Cerebellar nuclear complex (tissue), 1 donor: Measurements from ENCODE around the gene MOB3A.

Experiments used
- DNase-seq, 2 experiments: peaks; one replicate each; lab custom pipeline; 2025; lab: John Stamatoyannopoulos, UW

The MOB3A gene

DNA sequence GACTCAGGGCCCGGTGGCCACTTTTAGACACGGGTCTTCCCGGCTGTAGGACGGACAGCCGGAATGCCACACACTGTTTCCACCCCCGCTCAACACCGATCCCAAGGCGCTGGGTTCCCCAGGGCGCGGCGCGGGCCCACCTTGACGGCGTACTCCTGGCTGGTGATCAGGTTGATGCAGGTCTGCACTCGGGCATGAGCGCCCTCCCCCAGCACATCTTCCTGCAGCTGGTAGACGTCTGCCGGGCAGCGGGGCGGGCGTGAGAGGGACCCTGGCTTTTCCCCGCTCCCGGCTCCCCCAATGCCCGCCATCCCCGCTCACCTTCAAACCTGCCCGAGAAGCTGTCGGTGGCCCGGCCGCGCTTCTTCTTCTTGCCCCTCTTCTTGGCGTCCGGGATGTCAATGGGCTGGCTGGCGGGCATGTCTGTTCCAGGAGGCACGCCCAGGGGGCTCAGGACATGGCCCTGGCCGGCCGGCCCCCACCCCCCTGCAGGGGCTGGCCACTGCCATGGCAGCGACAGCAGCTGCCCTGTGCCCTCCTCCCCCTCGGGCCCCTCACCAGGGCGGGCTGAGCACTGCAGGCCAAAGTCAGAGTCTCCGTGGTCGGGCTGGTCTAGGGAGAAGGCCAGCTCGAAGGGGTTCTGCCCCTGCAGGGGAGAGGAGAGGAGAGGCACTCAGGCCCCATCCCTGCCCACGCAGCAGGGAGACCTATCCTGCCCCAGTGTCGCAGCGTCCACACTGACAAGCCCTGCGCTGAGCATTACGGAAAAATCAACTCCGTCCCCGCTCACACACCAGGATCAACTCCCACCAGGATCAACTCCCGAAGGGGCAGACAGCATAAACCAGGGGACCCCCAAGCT, 49.8 kb downstream of the MOB3A start:
- DNase-seq = no peak

DNA sequence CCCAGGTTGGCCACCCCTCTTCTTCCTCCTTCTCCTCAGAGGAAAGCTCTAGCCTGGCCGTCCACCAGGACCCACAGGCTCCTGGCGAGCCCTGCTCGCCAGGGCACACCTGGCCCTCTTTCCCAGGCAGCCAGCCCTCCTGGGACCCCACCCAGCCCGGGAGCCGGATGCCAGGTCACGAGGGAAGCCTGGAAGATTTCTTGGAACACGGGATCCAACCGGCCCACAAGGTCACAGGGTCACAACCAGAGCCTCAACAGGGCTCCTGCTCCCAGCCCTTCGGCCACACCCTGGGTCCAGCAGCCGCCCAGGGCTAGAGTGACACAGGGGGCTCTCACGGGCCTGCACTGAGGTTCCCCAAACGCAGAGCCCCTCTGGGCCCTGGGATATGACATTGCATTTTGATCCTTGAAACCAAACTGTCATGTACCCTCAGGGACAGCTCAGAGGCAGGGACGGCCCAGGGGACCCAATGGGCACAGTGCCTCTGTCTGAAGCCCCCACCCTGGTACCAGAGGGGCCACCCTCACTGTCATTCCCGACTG, 50.6 kb downstream of the MOB3A start:
- DNase-seq = no peak

DNA sequence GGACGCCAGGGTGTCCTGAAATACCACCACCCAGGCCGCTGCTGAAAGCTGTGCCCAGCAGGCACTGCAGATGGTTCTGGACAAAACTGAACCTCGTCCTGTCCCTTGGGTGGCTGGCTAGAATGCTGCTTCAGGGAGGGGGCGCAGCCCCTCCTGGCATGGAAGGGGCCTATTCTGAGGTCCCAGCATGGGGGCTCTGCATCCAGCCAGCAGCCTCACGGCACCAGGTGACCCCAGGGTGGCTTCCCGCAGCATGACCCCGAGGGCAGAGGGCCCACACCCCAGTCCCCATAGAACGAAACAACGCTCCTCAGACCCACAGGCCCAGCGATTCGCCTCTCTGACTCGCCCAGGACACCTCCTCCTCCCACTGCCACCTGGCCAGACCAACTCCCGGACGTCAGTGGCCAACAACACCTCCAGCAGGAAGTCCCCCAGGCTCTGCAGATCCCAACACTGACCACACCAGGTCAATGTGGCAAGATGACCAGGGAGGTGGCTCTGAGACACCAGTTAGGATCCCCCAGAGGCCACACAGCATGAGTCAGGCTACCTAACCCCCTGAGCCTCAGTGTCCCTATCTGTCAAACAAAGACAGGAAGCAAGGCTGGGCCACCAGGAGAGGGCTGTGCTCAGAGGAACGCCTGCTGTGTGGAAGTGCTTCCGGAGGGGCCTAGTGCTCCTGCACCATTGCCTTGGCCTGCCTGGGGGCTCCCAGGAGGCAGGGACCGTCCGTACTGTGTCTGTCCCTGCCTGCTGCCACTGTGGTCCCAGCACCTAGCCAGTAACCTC, 51.2 kb downstream of the MOB3A start:
- no peak for DNase-seq

DNA sequence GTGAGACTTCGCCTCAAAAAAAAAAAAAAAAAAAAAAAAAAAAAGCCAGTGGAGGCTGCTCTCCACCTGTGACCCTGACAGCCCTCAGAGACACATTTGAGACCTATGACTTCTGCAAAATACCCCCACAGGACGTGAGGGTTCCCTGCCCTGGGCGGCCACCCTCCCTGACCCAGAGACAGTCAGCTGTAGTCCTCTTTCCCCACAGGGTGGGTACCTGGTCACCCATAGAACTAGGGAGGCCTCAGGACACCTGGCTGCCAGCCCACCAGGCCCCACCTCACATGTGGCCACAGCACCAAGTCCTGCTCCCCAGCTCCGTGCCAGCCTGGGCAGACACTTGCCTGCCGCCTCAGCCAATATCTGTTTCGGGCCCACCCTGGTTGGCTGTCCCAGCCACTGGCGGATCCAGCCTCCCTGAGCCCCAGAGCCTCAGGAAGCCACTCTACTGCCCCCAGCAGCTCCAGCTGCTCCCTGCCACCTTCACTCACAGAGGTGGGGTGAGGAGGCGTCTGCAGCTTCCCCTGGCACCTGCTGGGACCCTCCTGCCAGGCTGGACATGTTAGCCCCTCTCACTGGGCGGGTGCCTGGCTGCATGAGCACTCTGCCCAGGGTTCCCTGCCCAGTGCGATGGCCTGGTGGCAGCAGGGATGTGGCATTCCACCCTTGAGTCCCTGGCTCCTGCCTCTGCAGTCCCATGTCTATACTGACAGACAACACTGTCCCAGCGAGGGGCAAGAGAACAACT, 52.0 kb downstream of the MOB3A start:
- DNase-seq = no peak

GRCh38 chr19:2043251-2043641, 52.9 kb downstream of the MOB3A start:
- no peak for DNase-seq

GRCh38 chr19:2042485-2043250, 53.5 kb downstream of the MOB3A start:
- DNase-seq = no peak

DNA sequence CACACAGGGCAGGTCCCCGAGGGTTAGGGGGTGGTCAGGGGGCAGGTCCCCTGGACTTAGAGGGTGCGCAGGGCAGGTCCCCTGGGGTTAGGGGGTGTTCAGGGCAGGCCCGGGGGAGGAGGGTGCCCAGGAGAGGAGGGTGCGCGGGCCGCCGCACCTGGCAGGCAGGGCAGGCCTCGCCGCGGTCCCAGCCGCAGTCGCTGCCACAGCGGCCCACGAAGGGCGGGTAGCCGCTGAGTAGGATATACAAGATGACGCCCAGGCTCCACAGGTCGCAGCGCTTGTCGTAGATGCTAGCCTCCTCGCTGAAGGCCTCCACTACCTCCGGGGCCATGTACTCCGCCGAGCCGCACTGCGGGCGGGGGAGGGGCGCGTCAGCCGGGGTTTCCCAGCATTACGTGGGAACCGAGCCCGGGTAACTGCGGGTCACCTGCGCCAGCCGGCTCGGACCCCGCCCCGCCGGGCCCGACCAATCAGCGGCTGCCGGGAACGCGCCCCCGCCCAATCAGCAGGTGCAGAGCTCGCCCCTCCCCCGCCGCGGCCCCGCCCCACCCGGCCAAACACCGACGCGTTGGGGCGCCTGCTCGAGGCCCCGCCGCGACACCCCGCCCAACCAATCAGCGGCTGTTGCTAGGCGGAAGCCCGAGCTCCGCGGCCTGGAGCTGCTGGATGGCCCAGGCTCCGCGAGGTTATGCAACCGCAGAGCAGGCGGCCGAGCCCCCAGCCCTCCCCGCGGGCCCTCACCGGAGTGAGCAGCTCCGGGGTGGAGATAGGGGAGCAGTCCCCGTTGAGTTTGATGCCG, 54.2 kb downstream of the MOB3A start:
- peak; percentile 66 to 87 for DNase-seq

GRCh38 chr19:2041433-2041682, 54.8 kb downstream of the MOB3A start:
- no peak for DNase-seq

DNA sequence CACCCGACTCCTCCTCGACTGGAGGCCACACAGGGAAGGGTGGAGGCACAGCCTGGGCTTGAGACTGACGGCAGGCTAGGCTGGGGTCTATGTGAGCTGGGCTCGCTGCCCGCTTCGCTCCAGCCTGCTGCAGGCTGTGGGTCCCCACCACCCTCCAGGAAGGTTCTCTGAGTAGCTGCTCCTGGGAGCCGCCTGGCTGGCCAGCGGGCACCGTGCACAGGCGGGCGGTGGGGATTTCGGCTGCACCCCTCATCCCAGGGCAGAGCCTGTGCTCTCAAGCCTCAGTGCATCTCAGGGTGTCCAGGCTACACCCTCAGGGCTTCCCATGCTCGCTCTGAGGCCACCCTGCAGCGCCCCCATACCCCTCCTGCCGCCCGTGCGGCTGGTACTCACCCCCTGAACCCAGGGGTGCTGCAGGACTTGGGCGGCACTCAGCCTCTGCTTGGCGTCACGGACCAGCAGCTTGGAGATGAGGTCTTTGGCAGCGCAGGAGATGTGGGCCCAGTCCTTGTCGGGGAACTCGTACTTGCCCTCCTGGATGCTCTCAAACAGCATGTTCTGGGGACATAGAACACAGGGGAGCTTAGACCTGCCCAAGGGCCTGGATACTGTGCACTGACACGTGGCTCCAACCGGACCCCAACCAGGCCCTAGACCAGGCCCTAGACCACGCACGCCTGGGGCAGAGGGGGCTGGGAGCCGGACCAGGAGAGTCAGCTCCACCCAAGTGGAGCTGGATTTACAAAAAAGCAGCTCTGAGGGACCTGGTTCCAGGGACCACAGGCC, 55.3 kb downstream of the MOB3A start:
- no peak for DNase-seq

DNA sequence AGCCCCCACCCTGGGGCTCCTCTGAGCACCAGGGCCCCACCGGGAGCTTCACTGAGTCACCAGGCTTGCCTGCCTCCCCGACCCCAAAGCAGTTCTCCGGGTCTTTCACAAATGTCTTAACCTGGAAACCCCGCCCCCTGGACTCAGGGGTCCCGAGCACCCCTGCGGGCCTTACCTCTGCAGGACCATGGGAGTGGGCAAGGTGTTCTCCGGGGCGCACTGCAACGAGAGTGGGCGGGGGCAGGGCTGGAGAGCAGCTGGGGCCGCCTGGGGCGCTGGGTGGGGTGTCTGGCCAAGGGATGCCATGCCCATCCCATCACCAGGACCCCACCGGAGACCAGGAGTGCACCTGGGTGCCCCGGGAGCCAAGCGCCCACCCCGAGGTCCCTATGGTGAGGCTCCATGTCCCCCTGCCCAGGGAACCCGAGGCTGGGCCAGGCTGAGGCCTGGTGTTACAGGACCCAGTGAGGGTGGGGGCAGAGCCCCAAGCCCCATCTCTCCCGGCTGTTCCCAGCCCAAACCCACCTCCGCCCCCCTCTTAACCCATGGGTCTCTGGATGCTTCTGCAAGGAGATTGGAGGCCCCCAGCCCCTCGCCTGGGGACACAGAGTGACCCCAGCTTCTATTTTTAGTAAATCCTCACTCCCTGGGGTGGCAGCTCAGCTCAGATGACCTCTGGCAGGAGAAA, 56.0 kb downstream of the MOB3A start:
- DNase-seq = no peak

DNA sequence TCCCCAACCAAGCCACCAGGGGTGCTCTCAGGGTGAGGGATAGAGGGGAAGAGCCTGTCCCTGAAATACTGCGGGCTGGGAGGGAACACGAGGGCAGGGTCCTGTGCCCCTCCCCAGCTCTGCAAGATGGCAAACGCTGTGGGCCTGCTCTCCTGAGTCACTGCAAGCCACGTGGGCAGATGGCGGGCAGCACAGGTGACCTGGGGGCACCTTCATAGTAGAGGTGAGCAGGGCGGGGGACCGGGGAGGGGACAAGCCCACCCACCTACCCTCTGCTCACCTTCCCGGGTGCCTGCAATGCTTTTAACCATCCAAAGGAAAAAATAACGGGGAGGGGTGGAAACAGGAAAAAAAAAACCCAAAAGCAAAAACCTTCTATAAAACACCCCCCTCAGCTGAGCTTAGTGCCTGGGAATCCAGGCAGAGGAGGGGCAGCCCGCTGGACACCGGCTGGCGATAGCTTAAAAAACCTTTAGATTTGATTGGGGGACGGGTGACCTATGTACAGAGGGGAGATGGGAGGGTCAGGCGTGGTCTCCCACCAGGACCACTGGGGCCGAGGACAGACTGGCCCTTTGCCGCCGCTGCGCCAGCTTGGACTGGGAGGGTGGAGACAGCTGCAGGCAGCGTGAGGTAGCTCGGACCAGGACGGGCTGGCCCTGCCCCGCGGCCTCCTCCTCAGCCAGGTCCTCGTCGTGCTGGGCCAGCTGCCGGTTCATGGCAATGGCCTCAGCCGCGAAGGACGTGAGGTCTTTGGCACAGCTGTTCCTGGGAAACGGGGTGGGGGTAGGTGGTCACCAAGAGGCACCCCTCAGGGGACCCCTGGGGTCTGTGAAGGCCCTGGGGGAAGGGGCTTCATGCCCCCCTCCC, 56.8 kb downstream of the MOB3A start:
- DNase-seq = no peak

DNA sequence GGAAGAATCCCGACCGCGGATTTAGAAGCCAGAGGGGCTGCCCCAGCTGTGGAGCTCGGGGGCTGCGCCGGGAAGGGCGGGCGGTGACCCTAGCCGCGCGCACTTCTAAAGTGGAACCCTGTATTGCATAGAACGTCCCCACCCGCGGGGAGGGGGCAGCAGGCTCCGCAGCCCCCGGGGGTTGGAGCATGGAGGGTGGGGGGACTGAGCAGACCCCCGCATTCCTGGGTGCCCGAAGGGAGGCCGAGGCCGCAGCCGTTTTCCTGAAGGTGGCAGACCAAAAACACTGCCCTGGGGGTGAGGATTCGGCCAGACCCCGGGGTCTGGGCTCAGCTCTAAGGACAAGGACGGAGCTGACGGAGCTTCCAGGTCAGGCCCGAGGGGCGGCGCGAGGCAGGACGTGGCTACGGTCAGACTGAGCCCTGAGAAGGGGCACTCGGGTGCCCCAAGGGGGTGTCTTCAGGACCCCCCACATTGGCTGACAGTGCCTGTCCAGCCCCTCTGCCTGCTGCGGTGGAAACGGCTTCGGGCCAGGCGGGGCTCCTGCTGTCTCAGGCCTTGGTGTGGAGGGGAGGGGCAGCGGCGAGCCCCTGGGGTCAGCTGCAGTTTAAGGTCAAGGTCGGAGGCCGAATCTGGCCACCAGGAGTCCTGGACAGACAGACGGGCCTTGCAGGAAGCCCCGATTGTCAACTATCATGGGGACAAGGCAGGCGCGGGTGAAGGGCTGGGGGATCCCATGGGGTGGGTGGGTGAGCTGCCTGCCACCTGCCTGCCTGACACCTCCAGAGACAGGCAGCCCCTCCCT, 57.6 kb downstream of the MOB3A start:
- DNase-seq = no peak

DNA sequence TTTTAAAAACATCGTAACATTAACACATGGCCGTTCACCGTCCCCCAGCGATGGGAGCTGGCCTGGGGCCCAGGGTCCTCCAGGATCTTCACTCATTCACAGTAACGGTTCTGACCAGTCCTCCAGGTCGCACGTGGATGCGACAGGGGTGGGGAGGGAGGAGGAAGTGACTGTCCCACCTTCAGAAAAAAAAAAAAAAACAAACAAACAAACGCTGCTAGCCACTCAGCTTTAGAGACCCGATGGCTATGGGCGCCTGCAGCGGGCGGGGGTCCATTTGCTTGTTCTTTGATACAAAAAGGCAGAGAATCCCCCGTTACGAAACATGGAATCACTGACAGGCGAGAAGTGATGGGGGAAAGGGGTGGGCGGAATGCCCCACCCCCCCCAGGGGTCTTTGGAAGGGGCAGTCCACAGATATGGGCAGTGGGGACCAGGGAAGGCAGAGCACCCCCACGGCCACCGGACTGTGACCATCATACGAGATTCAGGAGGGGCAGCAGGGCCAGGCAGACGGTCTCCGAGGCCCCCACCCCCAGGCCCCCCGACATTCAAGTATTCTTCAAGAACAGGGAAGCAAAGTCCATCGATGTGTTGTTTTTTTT, 58.4 kb downstream of the MOB3A start:
- DNase-seq = no peak

- DNase-seq = no peak
These were observed 59.7 kb downstream of the MOB3A start for GRCh38 chr19:2036424-2036823.

DNA sequence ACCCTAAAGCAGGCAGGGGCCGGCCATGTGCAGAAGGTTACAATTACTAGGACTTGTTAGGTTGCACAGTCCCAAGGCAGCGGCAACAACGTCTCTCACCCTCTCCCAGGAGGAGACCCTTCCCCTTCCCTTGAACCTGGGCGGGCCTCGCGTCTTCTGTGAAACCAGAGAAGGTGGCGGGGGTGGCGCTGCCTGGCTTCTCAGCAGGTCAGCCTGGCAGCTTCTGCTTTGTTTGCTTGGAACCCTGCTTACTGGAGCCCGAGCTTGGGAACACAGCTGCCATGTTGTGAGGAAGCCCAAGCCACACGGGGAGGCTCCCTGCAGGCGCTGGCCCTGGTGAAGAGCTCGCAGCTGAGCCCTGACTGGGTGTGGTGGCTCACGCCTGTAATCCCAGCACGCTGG, 60.5 kb downstream of the MOB3A start:
- DNase-seq = no peak

DNA sequence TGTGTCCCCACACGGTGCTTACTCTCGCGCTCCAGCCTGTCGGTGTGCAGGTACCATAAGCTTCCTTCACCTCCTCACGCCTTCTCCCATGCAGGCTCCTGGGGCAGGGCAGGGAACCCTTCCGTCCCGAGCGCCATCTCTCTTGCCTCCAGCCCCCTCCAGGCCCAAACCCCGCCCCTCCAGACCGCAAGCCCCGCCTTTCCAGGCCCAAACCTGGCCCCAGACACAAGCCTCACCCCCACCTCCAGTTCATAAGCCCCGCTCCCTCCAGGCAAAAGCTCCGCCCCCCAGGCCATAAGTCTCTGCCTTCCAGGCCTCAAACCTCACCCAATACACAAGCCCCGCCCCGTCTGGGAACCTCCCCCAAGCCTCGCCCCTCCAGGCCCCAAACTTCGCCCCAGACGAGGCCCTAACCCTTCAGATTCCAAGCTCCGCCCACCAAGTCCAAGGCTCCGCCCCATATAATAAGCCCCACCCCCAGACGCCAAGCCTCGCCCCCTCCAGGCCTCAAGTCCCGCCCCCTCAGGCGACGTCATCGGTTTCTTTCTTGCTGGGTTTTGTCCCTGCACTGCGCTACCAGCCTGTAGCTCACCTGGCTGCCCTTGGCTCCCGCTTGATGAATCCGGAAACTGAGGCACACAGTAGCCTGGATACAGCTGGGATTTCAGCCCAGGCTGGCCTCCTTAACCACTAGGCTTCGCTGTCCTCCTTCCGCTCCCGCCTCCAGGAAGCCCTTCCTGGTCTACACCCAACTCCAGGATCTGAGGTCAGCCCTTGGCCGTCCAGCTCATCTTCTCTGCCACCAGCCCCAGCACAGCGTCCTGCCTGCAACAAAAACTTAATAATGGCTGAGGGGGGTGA, 61.2 kb downstream of the MOB3A start:
- DNase-seq = no peak
